Endothelial cell of umbilical vein (primary cell): ENCODE data around the gene MRPL41. TPM values are rescaled to one million over a fixed set of nuclear protein-coding genes. Genes with fewer than 3 reads are reported as not detected.

Experiments used
- BruUV-seq: library from RNA; stranded (reverse); fragments of 400-500 nt; replicated peaks from 2 replicates; lab custom pipeline; 2021; lab: Mats Ljungman, UMichigan
- CTCF ChIA-PET: fragments of 300-600, 350-600 bp; sonication (Branson Sonifier 250); formaldehyde crosslinking; loops from one replicate; lab custom pipeline; 2021; ENCODE audit warnings: antibody characterized with exemption, inconsistent platforms; lab: Charles Lee
- POLR2A ChIA-PET: fragments of 300-600, 350-600 bp; sonication (Branson Sonifier 250); formaldehyde crosslinking; loops from one replicate; lab custom pipeline; 2021; ENCODE audit warnings: antibody characterized with exemption, inconsistent platforms; lab: Charles Lee
- DNase-seq: peaks from one replicate; pipeline ENCODE4 v3.0.0-alpha.2; 2011; ENCODE audit warnings: low read depth, low spot score
- FAIRE-seq: peaks from 2 replicates; lab custom pipeline; 2011; peaks lifted over from hg19 to GRCh38; lab: Jason Lieb, UNC
- H2AFZ ChIP-seq: 2 replicates; pipeline ENCODE4 v1.6.0; 2012; ENCODE audit warnings: low read depth, low read length, control low read depth, inconsistent platforms
- H3K27ac ChIP-seq: 2 replicates; pipeline ENCODE4 v1.5.1; 2011; ENCODE audit warnings: low read depth, mild to moderate bottlenecking, control low read depth, low read length, moderate library complexity; ENCODE audit not compliant: insufficient read depth
- H3K27me3 ChIP-seq, 2 experiments: 2 replicates each; pipeline versions ENCODE4 v1.6.0 to v1.6.1; 2011; ENCODE audit warnings: low read length in 2 of 2, mixed read lengths in 1 of 2; ENCODE audit not compliant: control insufficient read depth in 2 of 2, insufficient read depth in 2 of 2
- H3K36me3 ChIP-seq, 2 experiments: 2 replicates in 1 of 2; 3 replicates in 1 of 2; pipeline ENCODE4 v1.5.1; 2011; ENCODE audit warnings: low read length in 2 of 2, mild to moderate bottlenecking in 1 of 2, moderate library complexity in 1 of 2; ENCODE audit not compliant: control insufficient read depth in 2 of 2, insufficient read depth in 2 of 2; ENCODE audit errors: extremely low read depth in 1 of 2
- H3K4me1 ChIP-seq: 3 replicates; pipeline ENCODE4 v1.5.1; 2011; ENCODE audit warnings: mild to moderate bottlenecking, low read length; ENCODE audit not compliant: control insufficient read depth, insufficient read depth; ENCODE audit errors: extremely low read depth
- H3K4me2 ChIP-seq: 2 replicates; pipeline ENCODE4 v1.6.1; 2011; ENCODE audit warnings: low read length, control low read depth, mixed read lengths; ENCODE audit not compliant: insufficient read depth
- H3K4me3 ChIP-seq, 3 experiments: fragments of 200-600 bp in 1 of 3; sonication (generic), shearing (Covaris generic) in 1 of 3; replicated peaks in 1 of 3; 2 replicates each; pipeline ENCODE4 v1.5.1; 2011 to 2016; ENCODE audit warnings: control low read depth in 3 of 3, low read length in 3 of 3, mild to moderate bottlenecking in 2 of 3, inconsistent platforms in 1 of 3, low read depth in 1 of 3, moderate library complexity in 1 of 3; ENCODE audit not compliant: insufficient read depth in 1 of 3
- H3K79me2 ChIP-seq: 2 replicates; pipeline ENCODE4 v1.6.0; 2012; ENCODE audit warnings: low read length, inconsistent platforms; ENCODE audit not compliant: control insufficient read depth, insufficient read depth
- H3K9ac ChIP-seq: replicated peaks from 2 replicates; pipeline ENCODE3; 2011; ENCODE audit warnings: low read length, control low read depth; ENCODE audit not compliant: insufficient read depth; ENCODE audit errors: extremely low read depth
- H3K9me1 ChIP-seq: replicated peaks from 3 replicates; pipeline ENCODE4 v1.6.0; 2011; ENCODE audit warnings: mild to moderate bottlenecking, low read length; ENCODE audit not compliant: control insufficient read depth, insufficient read depth; ENCODE audit errors: extremely low read depth
- H3K9me3 ChIP-seq: replicated peaks from 2 replicates; pipeline ENCODE4 v1.5.1; 2012; ENCODE audit warnings: low read length, inconsistent platforms; ENCODE audit not compliant: control insufficient read depth, insufficient read depth
- H4K20me1 ChIP-seq: replicated peaks from 2 replicates; pipeline ENCODE3; 2011; ENCODE audit warnings: mild to moderate bottlenecking, low read length; ENCODE audit not compliant: control insufficient read depth, insufficient read depth; ENCODE audit errors: extremely low read depth
- CTCF ChIP-seq, 2 donors: IDR thresholded peaks; 1 replicate in 1 of 2; 2 replicates in 1 of 2; pipeline ENCODE4 v1.5.1; 2011; ENCODE audit warnings: low read length in 2 of 2, mild to moderate bottlenecking in 2 of 2, moderate library complexity in 2 of 2, control low read depth in 1 of 2, inconsistent platforms in 1 of 2, low read depth in 1 of 2; ENCODE audit not compliant: insufficient read depth in 1 of 2; ENCODE audit errors: extremely low read depth in 1 of 2
- EZH2 ChIP-seq: IDR thresholded peaks from 2 replicates; pipeline ENCODE4 v1.6.1; 2012; ENCODE audit warnings: borderline replicate concordance, low read depth, mild to moderate bottlenecking, moderate library complexity, low read length, inconsistent platforms; ENCODE audit not compliant: severe bottlenecking
- FOS ChIP-seq: IDR thresholded peaks from 2 replicates; pipeline ENCODE4 v1.6.1; 2011; ENCODE audit warnings: mild to moderate bottlenecking, low read length, moderate library complexity, borderline replicate concordance; ENCODE audit not compliant: insufficient read depth
- GATA2 ChIP-seq: IDR thresholded peaks from 2 replicates; pipeline ENCODE4 v1.7.0; 2011; ENCODE audit warnings: low read depth, mild to moderate bottlenecking, moderate library complexity, mixed read lengths, low read length; ENCODE audit not compliant: insufficient read length, insufficient read depth
- JUN ChIP-seq: IDR thresholded peaks from 2 replicates; pipeline ENCODE4 v1.6.1; 2011; ENCODE audit warnings: borderline replicate concordance, low read depth; ENCODE audit not compliant: insufficient read length, insufficient read depth
- MAX ChIP-seq: IDR thresholded peaks from 2 replicates; pipeline ENCODE4 v1.6.1; 2011; ENCODE audit not compliant: insufficient read depth, insufficient read length
- MYC ChIP-seq: IDR thresholded peaks from one replicate; pipeline ENCODE4 v1.6.1; 2011; ENCODE audit warnings: mild to moderate bottlenecking, low read depth, low read length
- POLR2A ChIP-seq: IDR thresholded peaks from 2 replicates; pipeline ENCODE4 v1.6.1; 2012; ENCODE audit warnings: low read depth, mild to moderate bottlenecking, control low read depth, low read length
- POLR2AphosphoS5 ChIP-seq: IDR thresholded peaks from 2 replicates; pipeline ENCODE4 v1.6.1; 2012; ENCODE audit warnings: low read depth, mild to moderate bottlenecking, control low read depth, low read length, moderate library complexity; ENCODE audit not compliant: insufficient read depth
- dilution Hi-C: fragments of 300-500 bp; cut with MboI; formaldehyde crosslinking; loops from one replicate; pipeline ENCODE4 v1.15.0; 2019; ENCODE audit warnings: low sequenced_read_pairs; ENCODE audit not compliant: extremely low pct_ligation_motif_present
- intact Hi-C: fragments of 100-400 bp; cut with micrococcal nuclease; formaldehyde crosslinking; loops from one replicate; pipeline ENCODE4 v1.10.0; 2022
- polyA plus RNA-seq, 4 experiments: library from polyadenylated mRNA; depleted of rRNA in 3 of 4; stranded (reverse) in 3 of 4; unstranded in 1 of 4; fragments of >200 nt; gene quantifications; 2 replicates each; pipeline versions ENCODE4 v1.2.1 to v1.2.3, GENCODE V29; 2011 to 2012; ENCODE audit warnings: missing spikeins in 1 of 4
- total RNA-seq: library from RNA; stranded (reverse); gene quantifications from 2 replicates; pipeline ENCODE4 v1.2.3, GENCODE V29; 2021

Gene MRPL41
- total and polyA plus RNA-seq, 2 donors (not counting 3 experiments of a cell fraction or from before 2014, with no cell fraction given): 50.4 to 50.7 TPM

- Histone ChIP-seq H3K4me3 (no peak overlapping the region), H3K4me1 (peaks cover 2% of the 10 kb centered on the region), H3K4me2 (no peak overlapping the region), H3K27ac (no peak overlapping the region), H3K27me3 (no peaks in the 10 kb centered on the region), H3K9ac (no peak overlapping the region), H2AFZ (no peak overlapping the region), H3K79me2 (no peaks in the 10 kb centered on the region), H3K9me3 (no peaks in the 10 kb centered on the region), H3K36me3 (no peaks in the 10 kb centered on the region), H3K9me1 (no peaks in the 10 kb centered on the region), H4K20me1 (no peaks in the 10 kb centered on the region)
- dilution Hi-C loops: no loop called here
- intact Hi-C loops: no loop called here
- DNase-seq (no peak), FAIRE-seq (no peak)
- TF ChIP-seq JUN: no peak
- no peak for TF ChIP-seq GATA2
- no peak for TF ChIP-seq POLR2A
- no peak for TF ChIP-seq EZH2
- CTCF ChIA-PET: interaction anchor here (1.3 kb wide), 1 partner anchor 15 kb away, joined by 3 read pairs; no protein-coding TSS in a partner anchor
- BruUV-seq: no TSS peak
- POLR2A ChIA-PET: no interaction called here
Measured at GRCh38 chr9:137538058-137538457, 13.6 kb upstream of the MRPL41 start.

DNA sequence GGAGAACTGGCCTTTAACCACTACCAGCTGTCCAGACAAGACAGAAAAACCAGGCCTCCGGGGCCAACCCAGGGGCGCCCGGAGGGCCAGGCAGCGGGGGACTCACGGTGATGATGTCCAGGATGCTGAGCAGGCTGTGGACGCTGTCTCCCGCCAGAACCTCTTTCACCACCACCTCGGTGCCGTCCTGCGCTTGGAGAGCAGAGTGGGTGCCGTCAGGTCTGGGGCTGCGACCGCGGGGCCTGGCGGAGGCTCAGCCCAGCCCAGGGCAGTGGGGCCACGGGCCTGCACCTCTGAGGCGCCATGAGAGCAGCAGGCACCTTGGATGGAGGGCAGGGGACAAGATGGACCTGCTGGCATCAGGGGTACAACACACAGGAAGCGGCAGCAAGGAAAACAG, 11.1 kb upstream of the MRPL41 start:
- Histone ChIP-seq H3K27ac (no peak overlapping the region), H3K79me2 (no peaks in the 10 kb centered on the region), H3K27me3 (no peaks in the 10 kb centered on the region), H2AFZ (no peak overlapping the region), H3K4me3 (no peak overlapping the region), H3K9me3 (no peaks in the 10 kb centered on the region), H4K20me1 (no peaks in the 10 kb centered on the region), H3K36me3 (no peaks in the 10 kb centered on the region), H3K9ac (no peak overlapping the region), H3K9me1 (no peaks in the 10 kb centered on the region), H3K4me1 (no peaks in the 10 kb centered on the region), H3K4me2 (no peak overlapping the region)
- POLR2A ChIA-PET: no interaction called here
- BruUV-seq: no TSS peak
- TF ChIP-seq GATA2: no peak
- TF ChIP-seq MAX: no peak
- no peak for TF ChIP-seq CTCF (IDR thresholded peaks at IDR 0.05; ENCODE audit: extremely low read depth in 1 of 2, insufficient read depth in 1 of 2, low read depth in 1 of 2, low read length in 2 of 2)
- TF ChIP-seq POLR2AphosphoS5: no peak
- TF ChIP-seq EZH2: no peak
- no peak for TF ChIP-seq POLR2A
- TF ChIP-seq JUN: no peak
- TF ChIP-seq MYC: no peak
- TF ChIP-seq FOS: no peak
- CTCF ChIA-PET: no interaction called here
- DNase-seq (no peak), FAIRE-seq (no peak)
- intact Hi-C loops (no loop called here), dilution Hi-C loops (no loop called here)
